DMS 273 (cell line): ENCODE results near the gene MAP7.
"Not testable (repeated sequence)": the region's sequence is repeated elsewhere in the genome, so short reads cannot be mapped to it uniquely, and the experiment has no call there.

ENCODE experiments used
- DNase-seq: peaks from one replicate; lab custom pipeline; 2025; ENCODE audit not compliant: unreplicated experiment; lab: John Stamatoyannopoulos, UW

MAP7 gene

GRCh38 chr6:136401236-136401635 is 149.0 kb downstream of the MAP7 start:
- not testable (repeated sequence) for DNase-seq

- no peak for DNase-seq
Measured at GRCh38 chr6:136398453-136398852, 151.8 kb downstream of the MAP7 start.

DNA sequence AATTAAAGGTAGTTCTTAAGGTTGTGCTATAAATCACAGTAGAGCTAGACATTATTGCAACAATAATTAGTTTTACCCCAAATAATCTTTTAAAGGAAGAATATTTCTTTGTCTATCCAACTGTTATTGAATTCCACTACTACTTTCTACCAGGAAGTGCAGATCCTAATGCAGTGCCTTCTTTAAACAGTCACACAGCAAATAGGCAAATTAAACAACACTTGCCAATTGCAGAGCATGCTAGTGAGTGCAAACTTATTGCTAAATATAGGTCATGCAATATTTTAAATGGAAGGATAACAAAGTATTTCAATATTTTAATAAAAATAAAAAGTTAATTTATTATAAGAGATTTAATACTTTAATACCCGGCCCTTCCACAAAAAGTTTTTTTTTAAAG is 153.3 kb downstream of the MAP7 start:
- DNase-seq, result no peak

DNA sequence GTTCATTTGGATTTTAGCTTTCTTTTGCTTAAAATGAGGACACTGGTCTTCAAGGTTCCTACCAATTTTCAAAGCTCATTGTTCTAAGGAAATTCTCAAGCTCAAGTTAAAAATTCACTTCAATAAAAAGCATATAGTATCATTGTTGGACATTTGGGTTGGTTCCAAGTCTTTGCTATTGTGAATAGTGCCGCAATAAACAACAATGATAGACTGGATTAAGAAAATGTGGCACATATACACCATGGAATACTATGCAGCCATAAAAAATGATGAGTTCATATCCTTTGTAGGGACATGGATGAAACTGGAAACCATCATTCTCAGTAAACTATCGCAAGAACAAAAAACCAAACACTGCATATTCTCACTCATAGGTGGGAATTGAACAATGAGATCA is 159.3 kb downstream of the MAP7 start:
- not testable (repeated sequence) for DNase-seq

GRCh38 chr6:136387316-136387715 is 162.9 kb downstream of the MAP7 start:
- no peak for DNase-seq

- DNase-seq, result no peak
Measured at GRCh38 chr6:136383268-136383937, 166.8 kb downstream of the MAP7 start.

DNA sequence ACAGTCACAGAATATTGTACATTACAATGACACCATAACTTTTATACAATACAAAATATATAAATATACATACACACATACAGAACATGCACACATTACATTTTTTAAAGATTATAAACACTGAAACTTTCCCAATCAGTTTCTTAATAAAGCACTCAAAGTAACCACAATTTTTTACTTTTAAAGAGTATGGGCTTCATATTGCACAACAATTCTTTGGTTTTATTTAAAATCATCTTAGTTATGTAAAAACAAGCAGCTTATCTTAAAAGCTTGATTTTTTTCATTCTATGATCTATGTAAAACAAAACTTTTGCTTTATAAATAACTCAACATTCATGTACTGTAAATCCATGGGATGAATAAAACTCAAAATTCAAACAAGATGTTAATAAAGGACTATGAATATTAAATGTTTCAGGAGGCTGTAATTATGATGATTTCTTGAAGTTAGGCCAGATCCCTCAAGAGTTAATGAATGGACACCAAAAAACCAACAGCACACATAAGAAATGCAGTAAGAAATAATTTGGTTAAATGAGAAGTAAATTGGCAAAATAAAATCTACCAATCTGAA is 167.5 kb downstream of the MAP7 start:
- DNase-seq, result no peak

DNA sequence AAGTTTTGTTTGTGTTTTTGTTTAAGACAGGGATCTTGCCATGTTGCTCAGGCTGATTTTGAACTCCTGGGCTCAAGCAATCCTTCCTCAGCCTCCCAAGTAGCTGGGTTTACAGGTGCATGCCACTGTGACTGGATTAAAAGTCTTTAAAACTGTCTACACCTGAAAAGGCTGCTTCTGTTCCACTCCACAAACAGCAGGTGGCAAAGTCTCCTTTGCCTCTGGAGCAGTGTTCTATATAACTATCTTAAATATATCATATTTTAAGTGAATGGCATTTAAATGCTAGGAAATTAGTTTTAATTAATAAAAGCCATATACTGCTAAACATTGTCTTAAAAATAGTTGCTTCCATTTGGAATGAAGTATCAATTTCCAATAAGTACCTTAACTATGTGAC is 171.3 kb downstream of the MAP7 start:
- peak; percentile 16 for DNase-seq

DNA sequence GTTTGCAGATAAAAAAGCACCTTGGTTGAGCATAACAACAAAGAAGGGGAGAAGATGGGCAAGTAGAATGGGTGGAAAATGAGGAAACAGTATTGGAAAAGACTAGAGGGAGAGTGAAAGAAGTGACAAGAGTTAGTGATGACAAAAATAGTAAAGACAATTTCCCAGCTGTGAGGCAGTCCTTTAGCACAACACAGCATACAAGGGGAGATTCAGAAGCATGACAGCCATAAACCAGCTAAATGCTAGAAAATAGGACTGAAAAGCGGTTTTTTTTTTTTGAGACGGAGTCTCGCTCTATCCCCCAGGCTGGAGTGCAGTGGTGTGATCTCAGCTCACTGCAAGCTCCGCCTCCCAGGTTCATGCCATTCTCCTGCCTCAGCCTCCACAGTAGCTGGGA is 174.4 kb downstream of the MAP7 start:
- DNase-seq, result not testable (repeated sequence)

GRCh38 chr6:136371959-136372358 is 178.3 kb downstream of the MAP7 start:
- no peak for DNase-seq

- DNase-seq, result no peak
Measured at GRCh38 chr6:136370988-136371728, 179.1 kb downstream of the MAP7 start.

DNA sequence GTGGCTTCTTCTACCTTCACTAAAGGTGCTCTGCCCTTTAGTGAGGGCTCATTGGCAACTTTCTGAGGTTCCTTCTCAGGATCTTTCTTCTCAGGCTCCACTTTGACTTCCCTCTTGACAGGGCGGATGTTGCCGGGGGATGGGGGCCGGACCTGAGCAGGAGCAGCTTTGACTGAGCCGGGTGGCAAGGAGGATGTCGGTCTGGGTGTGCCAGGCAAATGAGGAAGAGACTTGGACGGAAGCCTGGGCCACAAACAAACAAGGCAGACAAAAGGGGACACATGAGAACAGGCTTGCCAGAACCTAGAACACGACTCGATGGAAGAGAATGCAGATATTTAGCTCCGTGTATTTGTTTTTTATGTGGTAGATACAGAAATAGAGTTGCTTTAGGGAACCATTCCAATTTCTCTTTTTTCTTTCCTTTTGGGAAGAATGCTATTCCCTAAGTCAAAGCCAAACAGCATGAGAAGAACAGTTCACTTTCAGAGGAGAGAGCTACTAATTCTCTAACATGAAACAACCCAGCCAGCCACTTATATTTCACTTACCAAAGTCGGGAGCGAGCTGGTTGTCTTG is 184.4 kb downstream of the MAP7 start:
- DNase-seq, result no peak

DNA sequence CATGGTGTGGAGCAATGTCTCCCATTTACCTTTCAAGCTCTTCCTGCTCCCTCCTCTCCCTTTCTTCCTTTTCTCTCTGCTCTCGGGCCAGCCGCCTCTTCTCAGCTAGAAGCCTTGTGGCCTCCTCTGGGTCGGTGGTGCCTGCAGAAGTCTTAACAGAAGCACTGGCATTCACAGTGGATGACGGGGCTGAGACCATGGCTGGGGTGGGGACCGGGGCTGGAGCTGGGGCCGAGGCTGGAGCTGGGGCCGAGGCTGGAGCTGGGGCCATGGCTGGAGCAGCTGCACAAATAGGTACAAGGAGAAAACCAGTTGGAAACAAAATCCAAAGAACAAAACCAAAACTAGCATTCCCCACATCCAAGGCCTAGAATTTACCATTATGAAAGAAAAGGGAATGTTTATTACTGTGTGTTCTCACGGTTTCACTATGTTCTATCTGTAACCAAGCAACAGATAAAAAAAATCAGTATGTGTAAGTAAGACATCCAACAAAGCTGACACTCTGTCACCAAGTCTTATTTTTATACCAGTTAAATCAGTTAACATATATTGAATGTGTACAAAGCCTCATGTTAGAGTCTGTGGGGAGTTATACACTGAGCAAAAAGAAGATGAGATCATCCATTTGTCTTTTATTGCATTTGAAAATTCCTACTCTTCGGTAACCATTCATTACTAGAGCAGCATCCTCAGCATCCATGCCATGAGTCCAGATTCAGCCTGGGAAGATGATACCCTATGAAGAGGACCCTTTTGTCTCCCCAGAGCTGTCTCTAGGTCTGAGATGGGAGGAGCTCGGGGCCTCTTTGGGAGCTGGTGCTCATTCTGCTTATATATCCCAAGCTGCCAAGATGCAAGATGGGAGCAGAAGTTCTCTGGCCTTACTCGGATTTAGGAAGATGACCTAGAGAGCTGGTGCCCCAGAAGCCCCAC is 187.5 kb downstream of the MAP7 start:
- DNase-seq, result no peak

GRCh38 chr6:136361787-136362186 is 188.4 kb downstream of the MAP7 start:
- DNase-seq, result no peak

- no peak for DNase-seq
Measured at GRCh38 chr6:136360783-136361182, 189.4 kb downstream of the MAP7 start.

DNA sequence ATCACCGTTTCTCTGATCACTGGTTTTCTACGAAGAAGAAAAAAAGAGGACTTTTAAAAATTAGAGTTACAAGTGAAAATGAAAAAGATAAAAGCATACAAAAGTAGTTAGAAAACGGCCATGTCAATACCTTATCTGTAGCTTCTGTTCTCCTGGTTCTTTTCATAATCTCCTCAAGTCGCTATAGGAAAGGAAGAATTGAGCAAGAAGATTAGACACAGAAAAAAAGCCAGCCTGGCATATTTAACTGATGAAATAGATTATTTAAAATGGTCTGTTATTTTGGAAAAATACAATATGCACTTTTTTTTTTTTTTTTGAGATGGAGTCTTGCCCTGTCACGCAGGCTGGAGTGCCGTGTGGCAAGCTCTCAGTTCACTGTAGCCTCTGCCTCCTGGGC is 190.4 kb downstream of the MAP7 start:
- no peak for DNase-seq

DNA sequence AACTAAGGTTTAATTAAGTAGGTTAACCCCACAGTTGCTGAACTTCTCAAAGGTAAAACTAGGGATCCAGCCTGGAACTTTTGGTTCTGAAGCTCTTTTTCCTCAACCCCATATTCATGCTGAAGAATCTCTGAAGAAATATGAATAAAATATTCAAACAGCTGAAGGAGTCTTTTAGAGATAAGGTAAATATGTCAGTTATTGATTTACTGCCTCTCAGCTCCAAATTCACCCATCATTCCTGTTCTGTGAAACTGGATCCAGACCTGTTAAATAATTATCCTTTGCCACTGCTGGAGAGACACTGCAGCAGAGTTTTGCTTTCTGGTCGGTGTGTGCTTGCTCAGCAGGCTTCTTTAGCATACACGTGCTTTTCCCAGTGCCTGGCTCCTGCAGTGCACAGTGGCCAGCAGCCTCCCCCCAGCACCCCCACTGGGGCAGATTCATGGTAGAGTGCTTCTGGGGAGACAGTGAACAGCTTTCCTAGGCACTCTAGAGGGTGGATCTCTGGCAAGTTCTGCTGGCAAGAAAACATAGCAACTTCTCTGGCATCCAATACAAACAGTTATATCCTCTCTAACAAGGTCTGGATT is 198.6 kb downstream of the MAP7 start:
- DNase-seq, result peak; percentile 30

DNA sequence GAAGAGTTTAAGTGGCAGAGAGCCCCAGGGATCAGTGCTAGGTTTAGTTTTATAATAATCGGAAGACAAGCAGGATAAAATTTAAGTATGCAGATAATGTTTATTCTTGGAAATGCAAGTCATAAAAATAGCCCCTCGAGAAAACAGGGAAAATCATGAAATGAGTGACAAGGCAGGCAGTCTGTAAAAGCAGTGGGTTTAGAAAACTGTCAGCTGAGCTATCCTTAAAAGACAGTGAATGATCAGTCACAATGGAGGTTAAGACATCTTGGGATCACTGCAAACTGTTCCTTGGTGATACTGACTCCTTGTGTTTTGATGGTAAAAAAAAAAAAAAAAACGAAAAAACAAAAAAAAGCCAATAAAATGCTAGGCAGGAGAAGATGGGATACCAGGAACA is 199.3 kb downstream of the MAP7 start:
- no peak for DNase-seq

DNA sequence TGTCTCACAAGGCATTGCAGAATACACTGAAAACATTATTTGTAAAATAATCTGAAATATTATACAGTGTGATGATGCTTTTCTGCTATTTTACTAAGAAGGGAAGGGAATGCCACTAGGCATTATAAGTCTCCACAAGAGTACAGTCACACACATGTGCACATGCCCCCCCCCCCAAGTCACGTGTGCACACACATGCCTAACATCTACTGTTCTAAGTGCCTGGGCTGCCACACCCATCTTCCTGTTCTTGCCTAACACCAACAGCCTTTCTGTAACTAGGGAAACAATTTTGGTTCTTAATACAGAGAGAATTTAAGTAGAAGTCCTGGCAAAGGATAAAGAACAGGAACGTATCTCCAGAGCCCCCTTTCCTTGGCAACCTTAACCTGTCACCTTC is 202.4 kb downstream of the MAP7 start:
- DNase-seq, result no peak

DNA sequence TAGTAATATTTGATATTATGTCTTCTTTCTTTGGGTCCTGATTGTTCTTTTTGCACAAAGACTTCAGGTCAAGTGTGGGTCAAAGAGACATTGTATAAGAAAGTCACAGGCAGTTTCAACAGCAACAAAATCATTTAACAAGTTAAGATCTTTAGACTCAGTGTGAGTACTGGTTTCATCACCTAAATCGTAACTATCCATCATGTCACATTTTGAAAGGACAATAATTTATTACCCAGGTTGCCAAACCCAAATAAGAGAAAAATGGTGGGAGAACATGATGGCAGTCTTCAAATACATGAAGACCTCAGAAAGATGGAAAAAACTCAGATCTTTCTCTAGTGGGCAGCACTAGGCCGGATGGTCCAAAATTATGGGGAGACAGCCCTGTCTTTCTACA is 205.1 kb downstream of the MAP7 start:
- DNase-seq, result no peak

GRCh38 chr6:136344420-136344819 is 205.8 kb downstream of the MAP7 start:
- DNase-seq, result peak; percentile 57
